ENCODE data around the gene GTPBP6.

DNA sequence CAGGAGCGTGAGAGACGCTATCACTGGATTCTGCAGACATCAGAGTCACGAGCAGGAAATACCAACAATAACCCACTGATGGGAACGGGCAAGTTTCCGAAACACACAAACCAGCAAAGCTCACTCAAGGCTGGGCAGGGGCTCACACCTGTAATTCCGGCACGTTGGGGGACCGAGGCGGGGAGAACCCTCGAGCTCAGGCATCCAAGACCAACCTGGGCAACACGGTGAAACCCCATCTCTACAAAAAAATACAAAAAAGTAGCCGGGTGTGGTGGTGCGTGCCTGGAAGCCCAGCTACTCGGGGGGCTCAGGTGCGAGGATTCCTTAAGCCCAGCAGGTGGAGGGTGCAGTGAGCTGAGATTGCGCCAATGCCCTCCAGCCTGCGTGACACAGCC, 17.2 kb upstream of the GTPBP6 start:
- TF ChIP-seq POLR2AphosphoS5 (IDR thresholded peaks at IDR 0.05; ENCODE audit: low read depth, low read length): no peak
- TF ChIP-seq, protein P1, sequence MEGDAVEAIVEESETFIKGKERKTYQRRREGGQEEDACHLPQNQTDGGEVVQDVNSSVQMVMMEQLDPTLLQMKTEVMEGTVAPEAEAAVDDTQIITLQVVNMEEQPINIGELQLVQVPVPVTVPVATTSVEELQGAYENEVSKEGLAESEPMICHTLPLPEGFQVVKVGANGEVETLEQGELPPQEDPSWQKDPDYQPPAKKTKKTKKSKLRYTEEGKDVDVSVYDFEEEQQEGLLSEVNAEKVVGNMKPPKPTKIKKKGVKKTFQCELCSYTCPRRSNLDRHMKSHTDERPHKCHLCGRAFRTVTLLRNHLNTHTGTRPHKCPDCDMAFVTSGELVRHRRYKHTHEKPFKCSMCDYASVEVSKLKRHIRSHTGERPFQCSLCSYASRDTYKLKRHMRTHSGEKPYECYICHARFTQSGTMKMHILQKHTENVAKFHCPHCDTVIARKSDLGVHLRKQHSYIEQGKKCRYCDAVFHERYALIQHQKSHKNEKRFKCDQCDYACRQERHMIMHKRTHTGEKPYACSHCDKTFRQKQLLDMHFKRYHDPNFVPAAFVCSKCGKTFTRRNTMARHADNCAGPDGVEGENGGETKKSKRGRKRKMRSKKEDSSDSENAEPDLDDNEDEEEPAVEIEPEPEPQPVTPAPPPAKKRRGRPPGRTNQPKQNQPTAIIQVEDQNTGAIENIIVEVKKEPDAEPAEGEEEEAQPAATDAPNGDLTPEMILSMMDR (IDR thresholded peaks at IDR 0.05): no peak
- TF ChIP-seq, protein P2, sequence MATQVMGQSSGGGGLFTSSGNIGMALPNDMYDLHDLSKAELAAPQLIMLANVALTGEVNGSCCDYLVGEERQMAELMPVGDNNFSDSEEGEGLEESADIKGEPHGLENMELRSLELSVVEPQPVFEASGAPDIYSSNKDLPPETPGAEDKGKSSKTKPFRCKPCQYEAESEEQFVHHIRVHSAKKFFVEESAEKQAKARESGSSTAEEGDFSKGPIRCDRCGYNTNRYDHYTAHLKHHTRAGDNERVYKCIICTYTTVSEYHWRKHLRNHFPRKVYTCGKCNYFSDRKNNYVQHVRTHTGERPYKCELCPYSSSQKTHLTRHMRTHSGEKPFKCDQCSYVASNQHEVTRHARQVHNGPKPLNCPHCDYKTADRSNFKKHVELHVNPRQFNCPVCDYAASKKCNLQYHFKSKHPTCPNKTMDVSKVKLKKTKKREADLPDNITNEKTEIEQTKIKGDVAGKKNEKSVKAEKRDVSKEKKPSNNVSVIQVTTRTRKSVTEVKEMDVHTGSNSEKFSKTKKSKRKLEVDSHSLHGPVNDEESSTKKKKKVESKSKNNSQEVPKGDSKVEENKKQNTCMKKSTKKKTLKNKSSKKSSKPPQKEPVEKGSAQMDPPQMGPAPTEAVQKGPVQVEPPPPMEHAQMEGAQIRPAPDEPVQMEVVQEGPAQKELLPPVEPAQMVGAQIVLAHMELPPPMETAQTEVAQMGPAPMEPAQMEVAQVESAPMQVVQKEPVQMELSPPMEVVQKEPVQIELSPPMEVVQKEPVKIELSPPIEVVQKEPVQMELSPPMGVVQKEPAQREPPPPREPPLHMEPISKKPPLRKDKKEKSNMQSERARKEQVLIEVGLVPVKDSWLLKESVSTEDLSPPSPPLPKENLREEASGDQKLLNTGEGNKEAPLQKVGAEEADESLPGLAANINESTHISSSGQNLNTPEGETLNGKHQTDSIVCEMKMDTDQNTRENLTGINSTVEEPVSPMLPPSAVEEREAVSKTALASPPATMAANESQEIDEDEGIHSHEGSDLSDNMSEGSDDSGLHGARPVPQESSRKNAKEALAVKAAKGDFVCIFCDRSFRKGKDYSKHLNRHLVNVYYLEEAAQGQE (IDR thresholded peaks at IDR 0.05; ENCODE audit: insufficient read depth in 1 of 2, low read depth in 2 of 2, low read length in 1 of 2): no peak
- no peak for TF ChIP-seq TCF7L2 (IDR thresholded peaks at IDR 0.05; ENCODE audit: low read depth, low read length)
- TF ChIP-seq SIN3A (IDR thresholded peaks at IDR 0.05; ENCODE audit: borderline replicate concordance, insufficient read depth, low read depth, low read length): no peak

All from Panc1 (cell line).